Stimulated activated CD4-positive, alpha-beta T cell treated with anti-CD3 and anti-CD28 coated beads, Interleukin-12 subunit alpha, Interleukin-12 subunit beta, amount 100 ng/mL, for 48 hours (primary cell): ENCODE results near the gene RBMS1.

ENCODE experiments used
- DNase-seq, 3 donors: peaks; one replicate each; pipeline ENCODE4 v3.0.0-alpha.2; 2020; ENCODE audit warnings: low read depth in 2 of 3, low spot score in 1 of 3

The RBMS1 gene

DNA sequence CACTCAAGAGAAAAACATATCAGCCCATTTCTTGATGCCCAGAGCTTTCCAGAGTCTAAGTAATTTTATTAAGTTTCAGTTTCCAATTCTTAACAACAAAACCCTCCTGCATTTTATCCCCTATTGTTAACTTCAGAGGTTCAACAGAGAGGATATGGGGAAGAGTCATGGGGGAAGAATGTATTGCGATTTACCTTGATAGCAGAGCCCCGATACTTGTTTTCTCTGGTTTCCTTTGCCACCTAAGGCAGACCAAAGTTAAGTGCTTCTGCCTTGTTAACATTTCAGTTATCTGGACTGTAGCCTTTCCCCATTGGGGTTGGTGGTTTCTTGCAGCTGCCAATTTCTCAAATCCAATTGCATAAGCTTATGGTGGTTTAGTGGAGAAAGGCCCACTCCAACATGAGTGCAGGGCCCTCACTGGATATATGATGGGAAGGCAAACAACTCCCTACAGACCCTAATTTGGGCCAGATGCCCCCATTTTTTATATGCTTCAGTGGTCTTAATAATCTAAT lies 211.5 kb downstream of the RBMS1 start:
- DNase-seq, result no peak

DNA sequence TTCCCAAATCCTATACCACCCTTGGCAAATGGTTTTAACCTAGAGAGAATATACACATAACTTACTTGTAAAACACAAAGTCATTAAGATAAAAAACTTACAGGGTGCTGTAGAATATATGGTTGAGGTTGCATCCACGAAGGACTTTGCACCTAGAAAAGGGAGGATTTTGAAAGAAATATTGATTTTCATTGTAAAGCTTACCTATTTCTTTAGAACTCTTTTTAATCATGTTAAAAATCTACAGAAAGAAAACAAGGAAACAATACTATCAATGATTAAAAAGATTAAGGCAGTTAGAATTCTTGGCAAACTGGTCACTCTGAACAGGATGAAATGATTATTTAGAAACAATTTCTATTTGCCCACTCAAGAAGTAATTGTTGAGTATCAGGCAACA lies 212.4 kb downstream of the RBMS1 start:
- DNase-seq, result no peak

DNA sequence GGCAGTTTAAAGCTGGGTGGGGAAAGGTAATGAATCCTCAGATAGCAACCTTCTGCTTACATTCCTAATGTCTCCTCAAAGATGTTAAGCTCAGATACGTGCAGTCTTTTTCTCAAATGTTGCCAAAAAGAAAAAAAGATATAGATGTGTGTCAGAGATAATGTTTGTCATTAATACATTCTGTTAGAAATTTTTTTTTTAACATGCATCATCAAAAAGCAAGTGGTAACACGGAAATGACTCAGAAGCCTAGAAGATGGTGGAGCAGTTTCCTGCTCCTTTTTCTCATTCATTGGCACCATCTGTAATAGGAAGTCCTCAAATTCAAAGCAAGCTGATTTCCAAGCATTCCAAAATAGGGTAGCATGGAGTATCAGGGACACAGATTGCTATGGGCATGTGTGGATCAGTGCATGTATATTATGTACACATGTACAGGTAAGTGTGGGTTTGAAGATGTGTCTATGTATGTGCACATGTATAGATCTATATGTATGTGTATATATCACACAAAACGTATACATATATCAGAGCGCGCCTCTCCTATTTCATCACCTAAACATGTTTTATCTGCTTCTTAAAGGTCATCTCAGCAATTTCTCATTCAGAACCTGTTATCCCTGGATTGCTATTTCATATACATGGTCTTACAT lies 213.7 kb downstream of the RBMS1 start:
- DNase-seq, result no peak

DNA sequence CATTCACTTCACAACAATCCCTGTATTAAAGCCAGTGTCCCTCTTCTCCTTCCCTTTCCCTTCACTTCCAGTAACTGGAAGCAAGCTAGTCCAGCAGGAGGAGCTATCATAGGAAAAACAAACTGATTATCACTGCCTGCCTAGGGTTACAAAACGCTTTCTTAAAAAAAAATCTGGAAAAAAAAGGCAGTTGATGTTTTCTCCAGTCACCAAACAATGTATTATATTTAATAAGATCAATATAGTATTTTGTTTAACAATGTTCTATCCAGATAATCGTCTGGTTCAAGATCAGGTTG lies 214.8 kb downstream of the RBMS1 start:
- DNase-seq, result no peak

DNA sequence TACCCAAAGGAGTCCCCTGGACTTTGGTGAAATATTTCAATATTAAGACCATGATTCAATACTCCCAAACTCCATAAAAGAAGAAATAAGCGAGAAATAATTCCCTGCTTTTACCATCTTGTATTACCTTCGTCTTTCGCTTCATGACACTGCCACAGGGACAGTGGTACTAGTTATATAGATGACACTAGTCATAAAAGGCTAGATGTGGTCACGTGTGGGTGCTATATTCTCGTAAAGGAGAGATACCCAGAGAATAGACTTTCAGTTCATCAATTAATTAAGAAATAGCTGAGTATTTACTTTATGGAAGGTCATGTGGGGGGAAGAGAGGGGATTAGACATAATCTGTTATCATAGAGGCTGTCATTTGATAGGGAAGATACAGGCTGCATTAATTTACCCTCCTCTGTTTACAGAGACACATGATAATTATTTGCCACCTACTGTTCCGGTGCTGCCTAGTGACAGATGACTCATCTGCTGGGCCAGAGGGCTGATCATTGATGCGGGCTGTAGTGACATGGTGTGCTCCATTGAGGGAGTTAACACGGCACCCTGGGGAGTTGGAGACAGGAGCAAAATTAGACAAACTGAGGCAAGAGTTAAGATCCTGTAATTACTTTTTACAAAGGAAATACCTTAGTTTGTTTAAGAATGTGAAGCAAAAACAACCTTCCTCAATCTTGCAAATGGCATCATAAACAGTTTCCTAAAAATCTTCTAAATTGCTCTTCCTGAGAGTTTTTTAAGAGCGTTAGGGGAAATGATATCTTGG lies 215.3 kb downstream of the RBMS1 start:
- no peak for DNase-seq

DNA sequence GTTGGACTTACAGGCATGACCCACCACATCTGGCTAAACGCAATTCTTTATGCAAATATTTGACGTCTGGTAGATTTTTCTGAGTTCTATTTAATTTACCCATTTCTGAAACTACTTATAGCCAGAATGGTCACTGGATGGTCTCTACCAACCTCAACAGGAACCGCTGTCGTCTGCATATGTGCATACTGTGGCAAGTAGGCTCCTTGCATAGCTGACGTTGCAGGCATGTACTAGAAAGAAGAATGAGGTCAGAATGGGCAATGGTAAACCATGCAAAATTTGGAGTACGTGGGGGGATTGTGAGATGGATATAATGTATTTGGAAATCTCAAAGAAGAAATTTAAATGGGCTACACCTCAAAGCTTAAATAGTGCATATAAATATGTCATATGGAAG lies 216.5 kb downstream of the RBMS1 start:
- no peak for DNase-seq

DNA sequence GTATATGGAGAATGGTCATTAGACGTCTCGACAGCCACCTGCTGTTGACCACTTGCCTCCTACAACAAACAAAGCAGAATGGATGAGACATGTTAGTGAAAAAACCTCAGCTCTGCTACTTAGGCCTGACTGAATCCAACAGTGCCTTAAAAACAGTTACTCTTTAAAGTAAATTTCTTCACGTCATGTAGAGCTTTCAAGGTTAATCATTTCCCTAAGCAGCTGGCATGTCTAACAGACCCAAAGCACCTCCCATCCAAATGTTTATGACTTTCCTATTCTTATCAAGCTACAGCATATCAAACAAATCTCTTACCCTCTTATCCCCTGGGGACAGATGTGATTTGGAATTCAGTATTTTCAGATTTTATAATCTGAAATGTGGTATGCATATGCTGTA lies 218.0 kb downstream of the RBMS1 start:
- no peak for DNase-seq

DNA sequence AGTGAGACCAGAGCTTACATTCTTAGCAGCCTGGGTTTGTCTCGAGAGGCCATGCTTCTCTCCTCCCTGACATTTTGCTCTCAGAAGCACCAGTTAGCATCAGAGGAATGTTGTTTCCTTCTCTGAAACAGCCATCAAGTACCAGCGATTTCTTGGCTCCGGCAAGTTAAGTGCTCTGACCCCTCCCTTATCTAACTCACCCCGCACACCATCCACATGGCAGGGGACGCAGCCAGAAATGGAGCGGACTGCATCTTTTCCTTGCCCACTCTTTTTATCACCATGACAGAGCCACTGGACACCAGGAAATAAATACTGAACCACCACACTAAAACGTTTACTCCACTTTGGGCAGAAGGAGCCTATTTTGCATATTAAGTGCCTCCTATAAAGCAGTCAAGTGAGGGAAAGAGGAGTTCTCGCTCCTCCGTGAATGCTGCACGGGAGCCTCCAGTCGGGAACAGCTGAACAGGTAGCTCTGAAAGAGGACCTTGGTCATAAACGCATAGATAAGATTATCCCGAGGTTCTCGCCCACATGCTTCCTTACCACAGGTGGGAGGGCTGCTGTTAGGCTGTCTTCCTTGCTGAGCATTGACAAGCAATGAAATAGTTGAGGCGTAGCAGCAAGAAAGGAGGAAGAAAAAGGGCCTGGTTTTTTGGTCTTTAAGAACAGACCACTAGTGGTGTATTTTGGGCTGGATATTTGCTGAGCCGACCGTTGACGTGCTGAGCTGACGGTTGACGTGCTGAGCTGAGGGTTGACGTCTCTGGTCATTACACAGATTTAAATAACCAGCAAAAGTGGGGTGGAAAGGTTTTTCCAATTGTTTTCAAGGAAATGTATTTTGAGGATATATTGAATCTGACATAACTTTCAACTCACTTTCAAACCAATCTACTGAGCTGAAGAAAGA lies 222.2 kb downstream of the RBMS1 start:
- no peak for DNase-seq

DNA sequence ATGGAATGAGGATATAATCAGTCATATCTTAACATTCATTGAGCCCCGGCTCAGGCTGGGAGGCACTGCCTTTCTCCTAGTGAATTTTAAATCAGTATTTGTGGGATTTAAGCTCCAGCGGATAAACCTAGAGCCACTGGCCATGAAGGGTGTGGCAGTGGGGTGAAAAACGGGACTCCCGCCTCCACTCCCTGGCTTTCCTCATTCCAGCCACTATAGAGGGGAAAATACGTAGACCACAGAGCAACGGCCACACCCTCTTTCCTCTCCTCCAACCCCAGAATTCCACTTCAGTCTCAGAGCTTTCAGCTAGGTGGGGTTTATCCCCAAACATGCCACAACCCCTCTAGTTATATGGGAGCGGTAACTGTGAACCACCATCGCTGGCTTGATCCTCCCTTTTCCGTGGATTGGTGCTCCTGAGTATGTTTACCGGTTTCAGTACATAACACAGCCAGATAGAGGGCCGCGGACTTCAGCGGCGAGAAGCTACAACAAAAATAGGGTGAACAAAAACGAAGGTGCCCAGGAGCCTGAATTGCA lies 223.0 kb downstream of the RBMS1 start:
- no peak for DNase-seq

DNA sequence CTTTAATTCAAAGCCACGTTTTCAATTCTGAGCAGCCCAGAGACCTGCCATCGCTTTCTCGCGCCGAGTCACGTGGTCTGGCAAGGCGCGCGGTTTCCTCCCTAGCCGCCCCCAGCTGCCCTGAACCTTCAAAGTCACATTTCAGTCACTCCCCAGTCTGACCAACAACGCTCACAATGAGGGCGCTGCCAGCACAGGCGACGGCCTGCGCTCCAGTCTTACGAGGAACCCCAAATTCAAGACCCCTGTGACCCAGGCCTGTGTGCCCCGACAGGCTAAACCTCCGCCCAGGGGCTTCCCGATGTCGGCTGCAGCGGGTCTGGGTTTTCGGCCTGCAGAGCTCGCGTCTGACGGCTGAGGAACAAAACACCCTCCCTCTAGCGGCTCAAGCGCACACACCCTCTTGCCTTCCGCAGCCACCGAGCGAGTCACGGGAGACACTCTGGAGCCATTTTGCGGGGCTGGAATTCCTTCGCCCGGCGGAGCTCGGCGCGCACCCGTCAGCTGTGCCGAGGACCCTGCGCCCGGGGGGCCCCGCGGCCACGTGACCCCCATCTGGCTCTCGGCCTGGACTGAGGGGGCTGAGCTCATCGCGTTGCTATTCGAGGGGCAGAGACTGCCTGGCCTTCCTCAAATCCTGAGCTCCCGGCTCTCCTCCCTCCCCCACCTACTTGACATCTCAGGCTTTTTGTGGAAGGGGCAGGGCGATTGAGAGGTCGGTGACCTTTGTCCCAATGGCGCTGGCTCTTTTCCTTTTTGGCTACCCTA lies 223.6 kb downstream of the RBMS1 start:
- peak; percentile 40 to 51 (median 50) for DNase-seq

DNA sequence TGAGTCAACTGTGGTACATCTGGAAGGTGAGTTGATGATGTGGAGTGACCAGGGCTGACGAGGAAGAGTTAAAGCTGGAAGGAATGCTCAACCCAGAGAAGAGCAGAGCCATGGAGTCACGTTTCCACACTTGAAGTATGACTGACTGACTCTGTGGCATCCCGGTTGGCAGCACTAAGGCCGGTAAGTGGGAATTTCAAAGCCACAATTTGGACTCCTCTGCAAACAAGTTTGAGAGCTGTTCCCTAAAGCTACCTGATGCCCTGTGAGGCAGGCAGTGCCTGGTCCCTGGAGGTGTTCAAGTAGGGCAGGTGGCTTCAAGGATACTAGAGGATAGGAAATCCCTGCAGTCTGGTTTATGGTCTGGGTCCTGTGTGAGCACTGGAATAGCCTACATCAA lies 224.2 kb downstream of the RBMS1 start:
- no peak for DNase-seq

DNA sequence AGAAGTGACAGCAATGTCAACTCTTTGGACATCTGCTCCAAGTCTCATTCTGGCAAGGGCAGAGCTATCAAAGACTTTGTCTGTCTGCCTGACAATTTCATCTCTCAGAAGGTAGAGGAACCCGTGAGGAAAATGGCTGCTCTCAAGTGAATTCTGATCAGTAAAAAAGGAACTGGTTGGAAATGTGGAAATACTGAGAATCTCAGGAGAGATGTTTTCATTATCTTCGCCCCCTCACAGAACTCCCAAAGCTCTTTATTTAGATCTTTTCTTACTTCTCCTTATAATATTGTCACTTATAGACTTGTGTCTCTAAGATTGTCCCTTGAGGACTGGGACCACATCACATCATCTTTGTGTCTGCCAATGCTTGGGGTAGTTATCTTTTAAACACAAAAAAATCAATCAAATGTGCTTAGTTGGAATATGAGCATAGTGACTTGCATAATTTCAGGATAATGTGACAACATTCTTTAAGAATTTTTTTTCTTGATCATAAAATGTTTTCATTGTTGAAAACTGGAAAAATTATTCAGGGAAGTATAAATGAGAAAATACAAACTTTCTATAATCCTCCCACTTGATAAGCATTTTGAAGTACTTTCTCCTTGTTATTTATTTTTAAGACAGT lies 225.3 kb downstream of the RBMS1 start:
- DNase-seq, result no peak

DNA sequence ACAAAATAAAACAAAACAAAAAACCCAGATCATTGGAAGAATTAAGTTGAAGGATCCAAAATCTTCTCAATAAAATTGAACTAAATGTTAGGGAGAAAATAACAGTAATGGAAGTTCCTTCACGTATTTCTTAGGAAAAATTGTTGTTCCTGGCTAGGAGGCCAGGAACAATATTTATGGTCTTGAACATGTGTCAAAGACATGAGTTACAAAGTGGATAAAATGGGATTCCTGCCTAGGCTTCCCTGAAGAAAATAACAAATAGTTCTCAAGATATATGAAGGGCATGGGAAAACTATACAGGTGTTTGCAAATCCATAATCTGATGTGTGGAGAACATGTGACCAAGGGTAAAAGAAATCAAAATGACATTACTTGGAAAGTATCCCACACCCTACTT lies 225.9 kb downstream of the RBMS1 start:
- no peak for DNase-seq

DNA sequence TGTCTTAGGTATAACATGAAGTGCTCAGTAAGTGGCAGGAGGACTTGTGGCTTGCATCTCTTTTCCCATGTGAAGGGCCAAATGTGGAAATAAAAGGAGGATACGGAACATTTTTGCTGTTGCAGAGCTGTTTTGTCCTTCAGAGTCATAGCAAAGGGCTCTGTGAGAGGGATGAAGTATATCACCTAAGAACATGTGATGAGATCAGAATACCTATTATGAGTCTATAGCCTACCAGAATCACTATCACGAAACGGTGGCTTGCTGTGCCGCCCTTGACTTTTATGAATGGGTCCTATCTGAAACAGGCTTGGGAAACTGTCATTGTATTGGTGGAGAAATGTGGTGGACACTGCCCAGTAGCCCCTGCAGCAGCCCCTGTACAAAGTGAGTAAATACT lies 226.6 kb downstream of the RBMS1 start:
- DNase-seq, result no peak

DNA sequence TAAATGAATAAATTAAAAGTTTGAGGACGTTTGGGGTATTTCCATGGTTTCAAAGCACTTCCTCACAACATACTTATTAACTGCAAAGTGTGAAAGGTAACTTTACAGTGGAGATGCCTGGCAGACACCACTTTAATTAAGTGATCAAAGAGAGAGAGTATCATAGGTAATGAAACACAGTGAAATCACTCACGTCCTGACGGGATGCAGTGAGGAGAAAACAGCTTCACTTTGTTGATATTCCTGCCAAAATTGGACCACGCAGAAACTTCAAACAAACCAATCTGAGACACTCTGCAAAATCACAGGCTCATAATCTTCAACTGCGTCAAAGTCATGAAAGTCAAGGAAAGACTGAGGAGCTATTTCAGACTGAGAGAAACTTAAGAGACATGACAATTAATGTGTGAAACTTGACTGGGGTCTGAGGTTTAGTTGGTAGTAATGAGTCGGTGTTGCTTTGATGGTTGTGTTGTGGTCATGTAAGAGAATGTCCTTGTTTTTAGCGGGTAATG lies 227.5 kb downstream of the RBMS1 start:
- DNase-seq, result no peak

DNA sequence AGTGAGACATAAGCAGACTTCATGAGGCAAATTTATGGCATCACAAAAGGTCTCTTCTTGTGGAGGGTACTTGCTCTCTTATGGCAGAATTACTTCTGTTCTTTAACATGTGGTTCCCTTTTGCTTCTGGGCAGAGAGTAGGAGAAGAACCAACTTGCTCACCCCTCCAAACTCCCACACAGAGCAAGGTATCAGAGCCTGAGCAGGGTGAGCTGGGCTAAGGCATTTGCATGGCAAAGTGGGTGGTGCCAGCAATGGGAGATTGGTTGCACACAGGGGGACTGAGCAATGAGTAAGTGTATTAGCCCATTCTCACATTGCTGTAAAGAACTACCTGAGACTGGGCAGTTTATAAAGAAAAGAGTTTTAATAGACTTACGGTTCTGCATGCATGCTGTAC lies 229.3 kb downstream of the RBMS1 start:
- DNase-seq, result no peak

DNA sequence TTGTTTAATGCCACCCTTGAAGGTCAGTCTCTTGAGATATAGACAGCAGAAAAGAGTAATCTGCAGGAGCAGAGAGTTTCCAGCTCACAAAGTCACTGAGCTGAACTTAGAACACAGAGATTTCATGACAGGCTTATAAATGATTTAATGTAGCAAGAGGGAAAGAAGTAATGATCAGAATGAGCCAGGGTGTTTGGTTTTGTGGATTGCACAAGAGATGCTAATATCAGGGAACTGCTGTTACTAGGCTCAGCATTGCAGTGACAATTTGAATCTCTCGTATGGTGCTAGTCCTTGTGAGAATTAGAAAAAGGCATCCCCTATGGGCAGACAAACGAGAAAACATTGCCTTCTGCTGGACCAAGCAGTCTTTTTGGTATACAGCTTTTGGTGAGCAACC lies 231.9 kb downstream of the RBMS1 start:
- no peak for DNase-seq

DNA sequence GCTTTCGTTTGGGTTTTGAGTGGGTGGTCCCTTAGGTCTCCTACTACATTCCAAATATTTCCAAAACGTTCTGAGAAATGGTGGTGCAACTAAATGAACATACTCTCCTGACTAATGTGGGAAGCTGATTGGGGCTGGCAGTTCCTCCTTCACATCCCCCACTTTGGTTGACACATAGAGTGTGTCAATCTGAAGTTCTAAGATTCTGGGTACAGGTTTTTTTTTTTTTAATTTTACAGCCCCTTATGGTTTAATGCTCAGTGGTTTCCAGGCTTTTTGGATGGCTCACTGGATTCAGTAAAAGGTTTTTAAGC lies 235.2 kb downstream of the RBMS1 start:
- DNase-seq, result no peak

DNA sequence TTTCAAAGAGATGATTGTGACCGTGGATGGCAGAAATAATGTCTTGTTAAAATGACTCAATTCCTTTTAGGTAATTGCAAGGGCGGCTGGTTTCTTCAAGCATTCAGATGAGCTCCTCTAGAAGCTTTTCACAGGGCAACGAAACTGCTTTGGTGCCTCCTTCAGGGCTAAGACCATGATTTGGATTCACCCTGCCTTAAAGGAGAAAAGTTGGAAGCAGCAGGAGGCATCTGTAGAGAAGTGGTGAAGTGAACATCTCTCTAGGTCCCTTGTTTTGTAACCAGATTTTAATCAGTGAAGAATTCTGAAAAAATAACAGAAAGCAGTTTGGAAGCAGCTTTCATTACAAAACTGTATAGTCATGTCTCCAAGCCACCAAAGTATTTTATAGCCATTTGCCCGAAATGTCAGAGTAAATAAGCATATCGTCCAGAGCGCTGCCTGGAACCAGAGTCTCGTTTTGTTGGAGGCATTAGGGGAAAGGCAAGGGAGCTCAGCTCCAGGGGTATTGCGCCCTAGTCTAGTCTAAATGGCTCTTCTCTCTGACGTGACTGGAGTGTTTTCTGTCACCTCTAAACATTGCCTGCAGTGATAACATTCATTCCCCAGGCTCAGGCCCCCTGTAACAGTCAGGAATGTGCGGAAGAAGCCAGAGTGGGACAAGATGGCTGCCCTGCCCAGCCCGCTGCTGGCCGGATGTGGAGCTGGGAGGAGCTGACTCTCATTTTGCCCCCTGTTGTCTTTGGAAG lies 235.7 kb downstream of the RBMS1 start:
- DNase-seq, result no peak
